GM18873 (cell line): ENCODE results near the gene CYP4B1.

Experiments used
- ATAC-seq: cut with Tn5 transposase; IDR thresholded peaks from one replicate; pipeline ENCODE4 v1.9.1; 2021; ENCODE audit warnings: mild to moderate bottlenecking, moderate library complexity, moderate number of reproducible peaks; ENCODE audit not compliant: unreplicated experiment, low FRiP score

The CYP4B1 gene

GRCh38 chr1:46790446-46791101, 8.3 kb upstream of the CYP4B1 start:
- ATAC-seq = no peak

- no peak for ATAC-seq
Measured at GRCh38 chr1:46793126-46793525, 5.7 kb upstream of the CYP4B1 start.

GRCh38 chr1:46797696-46798470, 963 bp upstream of the CYP4B1 start:
- ATAC-seq = no peak

GRCh38 chr1:46800742-46801141, 1.9 kb downstream of the CYP4B1 start:
- ATAC-seq = no peak

DNA sequence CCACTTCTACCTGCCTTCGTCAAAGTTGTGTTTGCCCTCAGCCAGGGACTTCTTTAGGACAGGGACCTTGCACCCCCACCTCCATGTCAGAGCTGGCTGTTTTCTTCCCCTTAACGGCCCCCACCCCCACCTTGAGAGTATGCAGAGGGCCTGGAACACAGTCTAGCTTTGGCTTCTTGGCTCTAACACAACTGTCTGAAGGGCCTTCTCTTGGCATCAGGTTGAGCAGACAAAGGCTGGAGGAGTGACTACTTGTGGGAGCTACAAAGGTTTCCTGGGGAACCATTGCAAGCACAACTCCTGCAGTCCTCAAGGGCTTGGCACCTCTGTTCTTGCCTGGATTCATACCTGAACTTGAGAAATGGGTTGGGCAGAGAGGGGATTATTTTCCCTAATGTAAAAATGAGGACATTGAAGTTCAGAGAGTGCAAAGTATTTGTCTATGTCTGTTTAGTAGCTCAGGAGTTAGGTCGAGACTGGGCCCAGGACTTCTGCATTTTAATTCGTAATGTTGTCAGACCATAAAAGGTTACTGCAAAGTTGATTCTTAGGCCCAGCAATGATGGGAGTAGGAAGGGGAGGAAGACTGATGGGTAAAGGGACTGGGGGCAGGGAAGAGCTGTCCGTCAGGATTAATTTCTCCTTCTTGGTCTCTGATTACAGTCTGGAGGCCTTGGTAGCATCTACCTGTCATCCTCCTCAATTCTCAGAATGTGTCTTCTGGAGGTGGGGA, 2.6 kb downstream of the CYP4B1 start:
- no peak for ATAC-seq

GRCh38 chr1:46802081-46802480, 3.2 kb downstream of the CYP4B1 start:
- no peak for ATAC-seq

DNA sequence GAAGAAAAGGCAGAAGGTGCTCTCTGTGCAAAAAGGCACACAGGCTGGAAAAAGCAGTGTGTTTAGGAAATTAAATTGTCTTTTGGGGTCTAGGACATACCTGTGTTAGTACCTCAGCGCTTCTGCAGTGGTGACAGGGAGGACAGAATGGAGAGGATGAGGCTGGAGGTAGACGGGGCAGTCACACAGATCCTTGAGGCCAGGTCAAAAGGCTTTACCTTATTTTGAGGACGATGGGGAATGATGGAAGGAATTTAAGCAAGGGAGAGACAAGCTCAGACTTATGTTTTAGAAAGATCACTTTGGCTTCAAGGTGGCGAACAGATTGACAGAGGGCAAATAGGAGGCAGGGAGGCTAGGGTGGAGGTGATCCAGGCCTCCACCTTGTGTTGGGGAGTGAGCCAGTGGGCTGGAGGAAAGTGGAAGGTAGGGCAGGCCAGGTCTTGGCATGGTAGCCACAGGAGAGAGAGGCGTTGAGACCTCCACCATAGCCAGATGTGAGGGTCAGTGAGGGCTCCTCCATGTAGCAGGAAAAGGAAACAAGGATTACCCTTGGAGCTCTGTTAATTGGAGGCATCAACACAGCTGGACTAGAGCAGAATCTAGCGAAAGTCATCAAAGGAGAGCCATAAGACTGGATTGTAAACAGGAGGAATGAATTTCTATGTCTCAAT, 4.2 kb downstream of the CYP4B1 start:
- ATAC-seq = no peak

DNA sequence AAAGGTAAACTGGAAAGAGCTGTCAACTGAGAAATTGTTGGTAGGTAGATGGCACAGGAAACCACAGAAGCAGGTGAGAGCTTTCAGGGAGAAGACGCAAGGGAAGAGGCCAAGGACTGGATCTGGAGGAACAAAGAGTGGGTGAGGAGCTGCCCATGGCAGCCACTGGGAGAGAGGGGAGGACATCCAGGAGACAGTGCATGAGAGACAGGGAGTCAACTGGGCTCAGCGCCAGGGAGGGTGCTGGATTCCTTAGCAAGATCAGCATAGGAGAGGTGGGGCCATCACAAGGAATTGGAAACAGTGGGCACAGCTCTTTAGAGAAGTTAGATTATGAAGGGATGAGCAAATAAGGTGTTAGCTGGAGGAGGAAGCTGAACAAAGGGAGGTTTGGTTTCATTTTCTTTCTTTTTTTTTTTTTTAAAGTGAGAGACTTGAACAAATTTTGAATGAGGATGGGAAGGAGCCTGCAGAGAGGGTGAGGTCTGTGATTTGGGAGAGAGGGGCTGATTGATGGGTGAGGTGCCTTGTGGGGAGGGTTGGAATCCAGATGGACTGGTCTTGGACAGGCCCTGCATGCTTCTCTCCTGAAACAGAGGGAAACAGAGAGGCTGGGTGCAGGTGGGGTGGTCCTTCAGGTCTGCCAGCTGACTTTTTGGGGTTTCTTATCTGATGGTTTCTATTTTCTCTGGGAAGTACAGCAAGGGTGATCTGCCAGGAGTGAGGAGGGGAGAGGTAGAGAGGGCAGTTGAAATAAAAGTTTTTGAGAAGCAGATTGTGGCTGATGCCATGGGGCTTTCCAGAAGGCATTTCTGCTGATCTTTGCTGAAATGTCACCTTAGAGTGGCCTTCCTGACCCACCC, 5.4 kb downstream of the CYP4B1 start:
- ATAC-seq = no peak

DNA sequence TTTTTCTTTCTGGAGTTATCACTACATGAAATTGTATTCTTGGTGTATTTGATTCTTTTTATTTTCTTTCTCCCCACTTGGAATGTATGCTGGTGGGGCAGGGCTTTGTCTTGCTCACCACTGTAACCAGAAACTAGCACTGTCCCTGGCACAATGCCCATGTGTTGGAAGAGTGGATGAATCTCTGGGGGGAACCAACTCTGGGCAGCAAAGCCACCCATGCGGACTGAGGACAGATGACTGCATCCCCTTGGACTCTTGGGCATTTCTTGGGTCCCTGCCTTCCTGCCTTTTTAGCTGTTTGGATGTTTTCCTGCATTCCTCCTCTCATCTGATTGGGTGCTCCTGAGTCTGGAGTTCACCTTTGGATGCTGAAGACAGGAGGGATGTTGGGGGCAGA, 6.1 kb downstream of the CYP4B1 start:
- no peak for ATAC-seq

DNA sequence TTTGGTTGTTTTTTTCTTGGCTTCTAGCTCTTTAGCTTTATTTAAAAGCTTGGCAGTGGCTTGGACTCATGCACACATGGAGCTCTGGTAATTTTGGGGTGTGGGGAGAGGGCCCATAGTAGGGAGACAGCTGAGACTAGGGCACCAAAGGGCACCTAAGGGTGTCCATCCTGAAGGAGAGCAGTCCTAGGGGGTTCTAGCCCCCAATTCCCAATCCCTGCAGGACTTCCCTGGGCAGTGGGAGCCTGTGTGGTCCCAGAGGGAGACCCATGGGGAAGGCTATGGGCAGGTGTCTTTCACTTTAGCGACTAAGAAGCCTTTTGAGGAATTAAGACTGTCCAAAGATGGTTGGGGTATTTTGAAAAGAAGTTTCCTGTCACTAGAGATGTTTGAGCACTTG, 6.9 kb downstream of the CYP4B1 start:
- no peak for ATAC-seq

DNA sequence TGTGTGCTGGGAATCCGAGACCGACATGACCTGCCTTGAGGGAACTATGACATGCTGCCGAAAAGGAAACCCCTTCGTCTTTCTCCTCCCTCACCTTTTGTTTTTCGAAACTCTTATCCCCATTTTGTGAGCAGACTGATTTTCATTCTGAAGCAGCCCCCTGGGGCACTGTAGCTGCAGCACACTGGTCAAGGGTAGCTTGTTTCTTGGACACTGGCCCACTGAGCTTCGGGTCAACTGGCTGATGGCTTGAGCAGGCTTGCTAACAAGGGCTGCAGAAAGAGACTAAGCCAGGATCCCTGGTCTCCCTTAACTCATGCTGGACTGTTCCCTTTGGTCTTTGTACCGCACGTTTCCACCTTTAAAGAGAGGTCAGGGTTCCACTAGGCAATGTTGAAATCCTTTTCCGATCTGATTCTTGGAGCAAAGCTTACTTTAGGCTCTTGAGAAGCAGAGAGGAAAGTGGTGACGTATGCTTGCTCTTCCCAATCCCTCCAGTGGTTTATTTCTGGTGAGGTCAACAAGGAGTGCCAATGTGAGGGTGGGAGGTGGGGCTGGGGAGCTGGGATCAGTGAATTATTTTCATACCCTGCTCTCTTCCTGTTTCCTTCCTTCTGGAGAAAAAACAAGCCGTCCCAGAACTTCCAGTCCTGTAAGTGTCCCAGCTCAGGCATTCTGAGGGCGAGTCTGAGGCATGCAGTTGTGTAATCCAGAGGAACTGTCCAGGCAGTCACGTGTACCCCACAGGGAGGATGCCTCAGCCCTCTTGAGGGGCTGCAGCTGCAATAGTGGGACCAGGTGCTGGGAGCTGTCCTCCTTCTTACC, 7.6 kb downstream of the CYP4B1 start:
- ATAC-seq = no peak

- no peak for ATAC-seq
Measured at GRCh38 chr1:46807046-46807972, 8.5 kb downstream of the CYP4B1 start.

DNA sequence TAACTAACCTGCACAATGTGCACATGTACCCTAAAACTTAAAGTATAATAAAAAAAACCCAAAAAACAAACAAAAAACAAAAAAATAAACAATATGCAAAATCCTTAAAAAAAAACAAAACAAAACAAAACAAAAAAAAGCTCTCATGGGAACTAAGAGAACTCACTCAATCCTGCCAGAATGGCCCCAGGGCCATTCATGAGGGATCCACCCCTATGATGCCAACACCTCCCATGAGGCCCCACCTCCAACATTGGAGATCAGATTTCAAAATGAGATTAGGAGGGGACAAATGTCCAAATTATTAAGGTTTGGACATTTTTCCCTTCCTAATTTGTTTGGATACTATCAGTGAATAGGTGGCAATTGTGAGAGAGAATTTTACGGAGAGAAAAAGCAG, 10.2 kb downstream of the CYP4B1 start:
- ATAC-seq = no peak

DNA sequence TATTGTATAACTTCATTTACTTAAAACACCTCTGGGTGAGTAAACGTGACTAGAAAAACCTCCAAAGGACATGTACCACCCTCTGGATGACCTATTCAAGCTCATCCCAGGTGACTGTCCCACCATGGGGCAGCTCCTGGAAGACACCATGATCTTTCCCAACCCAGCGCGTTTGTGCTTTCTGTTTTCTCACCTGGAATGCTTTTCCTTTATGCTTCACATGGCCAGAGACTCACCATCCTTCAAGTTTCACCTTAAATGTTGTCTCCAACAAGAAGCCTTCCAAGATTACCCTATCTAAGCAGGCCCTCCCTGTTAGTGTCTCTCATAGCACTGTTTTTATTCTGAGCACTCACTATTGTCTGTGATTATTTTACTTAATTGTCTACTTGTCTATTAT, 11.1 kb downstream of the CYP4B1 start:
- no peak for ATAC-seq

DNA sequence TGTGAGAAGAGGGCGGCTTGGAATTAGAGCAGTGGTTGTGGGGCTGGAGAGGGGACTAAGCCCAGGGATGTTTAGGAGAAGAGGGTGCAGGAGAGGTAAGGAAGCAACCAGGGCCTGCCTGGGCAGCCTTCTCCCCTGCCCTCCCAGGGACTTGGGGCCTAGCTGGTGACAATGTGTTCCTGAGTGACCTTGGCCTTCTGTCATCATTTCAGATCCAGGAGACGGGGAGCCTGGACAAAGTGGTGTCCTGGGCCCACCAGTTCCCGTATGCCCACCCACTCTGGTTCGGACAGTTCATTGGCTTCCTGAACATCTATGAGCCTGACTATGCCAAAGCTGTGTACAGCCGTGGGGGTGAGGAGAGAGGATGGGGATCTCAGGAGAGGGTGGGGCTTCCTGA, 11.8 kb downstream of the CYP4B1 start:
- ATAC-seq = no peak

- no peak for ATAC-seq
Measured at GRCh38 chr1:46811053-46811452, 12.2 kb downstream of the CYP4B1 start.

DNA sequence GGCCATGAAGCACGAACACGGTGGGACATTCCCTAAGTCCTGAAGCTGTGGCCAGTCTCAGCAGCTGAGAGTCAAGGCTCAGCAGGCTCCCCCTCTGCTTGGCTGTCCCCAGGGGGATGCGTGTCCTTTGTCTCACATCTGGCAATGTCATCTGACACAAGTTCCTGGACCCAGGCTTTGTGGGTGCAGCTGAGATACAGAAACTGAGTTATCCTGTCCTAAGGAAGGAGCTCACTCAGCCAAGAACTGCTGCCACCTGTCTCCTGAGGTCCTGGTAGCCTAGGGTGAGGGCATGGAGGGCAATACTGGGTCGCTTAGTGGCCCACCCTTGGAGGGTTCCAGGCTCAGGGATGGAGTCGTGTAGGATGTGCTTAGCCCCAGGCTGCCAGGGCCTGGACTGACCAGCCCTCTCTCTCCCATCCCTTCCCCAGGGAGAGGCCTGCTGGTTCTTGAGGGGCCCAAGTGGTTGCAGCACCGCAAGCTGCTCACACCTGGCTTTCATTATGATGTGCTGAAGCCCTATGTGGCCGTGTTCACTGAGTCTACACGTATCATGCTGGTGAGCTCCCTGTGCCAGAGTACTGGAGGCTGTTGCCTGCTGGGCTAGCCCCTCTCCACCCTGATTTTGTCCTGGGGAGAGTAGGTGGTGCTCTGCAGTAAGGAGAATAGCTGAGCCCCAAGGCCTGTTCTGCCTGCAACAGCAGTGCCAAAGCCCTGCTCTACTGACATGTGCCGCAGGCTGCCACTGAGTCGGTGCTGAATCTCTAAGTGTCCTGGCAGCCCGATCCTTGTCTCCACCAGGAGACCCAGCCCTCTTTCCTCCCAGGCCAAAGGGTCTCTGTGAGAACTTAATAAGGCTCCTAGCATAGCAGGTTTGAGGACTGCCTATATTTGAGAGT, 13.5 kb downstream of the CYP4B1 start:
- ATAC-seq = no peak
